SK-N-SH treated with all-trans-retinoic acid at 6 μM for 48 hours (cell line): ENCODE results near the gene TSPAN1.

Experiments
- ATAC-seq: fragments of 200-7000 bp; cut with Tn5 transposase; 3 replicates; pipeline ENCODE4 v1.9.1; 2020; ENCODE audit warnings: mild to moderate bottlenecking, moderate library complexity
- ARNTL ChIP-seq: fragments of 450-650 bp; formaldehyde crosslinking; IDR thresholded peaks from 2 replicates; pipeline ENCODE4 v1.5.0; 2020; ENCODE audit warnings: low read depth, mild to moderate bottlenecking, moderate library complexity, borderline replicate concordance
- BACH2 ChIP-seq: fragments of 250-450 bp; sonication (Bioruptor Pico); IDR thresholded peaks from 2 replicates; pipeline ENCODE4 v1.9.0; 2021; ENCODE audit warnings: mild to moderate bottlenecking, borderline replicate concordance
- CSDC2 ChIP-seq: fragments of 250-450 bp; sonication (Bioruptor Pico); IDR thresholded peaks from 2 replicates; pipeline ENCODE4 v1.5.0; 2020; ENCODE audit warnings: mild to moderate bottlenecking, moderate library complexity
- ESRRG ChIP-seq: fragments of 250-450 bp; sonication (Bioruptor Pico); IDR thresholded peaks from 2 replicates; pipeline ENCODE4 v1.6.1; 2021; ENCODE audit warnings: mild to moderate bottlenecking
- GLIS3 ChIP-seq: fragments of 250-450 bp; sonication (Bioruptor Pico); IDR thresholded peaks from 2 replicates; pipeline ENCODE4 v1.5.0; 2020; ENCODE audit warnings: mild to moderate bottlenecking, moderate library complexity
- ISL1 ChIP-seq: fragments of 250-450 bp; sonication (Bioruptor Pico); IDR thresholded peaks from 2 replicates; pipeline ENCODE4 v2.1.2; 2022; ENCODE audit warnings: mild to moderate bottlenecking, moderate library complexity
- OSR1 ChIP-seq: fragments of 250-450 bp; sonication (Bioruptor Pico); IDR thresholded peaks from 2 replicates; pipeline ENCODE4 v1.8.0; 2022; ENCODE audit warnings: moderate library complexity, mild to moderate bottlenecking, inconsistent platforms
- PPARA ChIP-seq: fragments of 250-450 bp; sonication (Bioruptor Pico); IDR thresholded peaks from 2 replicates; pipeline ENCODE4 v1.5.0; 2020; ENCODE audit warnings: mild to moderate bottlenecking, borderline replicate concordance
- RARB ChIP-seq: fragments of 250-450 bp; sonication (Bioruptor Pico); IDR thresholded peaks from 2 replicates; pipeline ENCODE4 v1.8.0; 2021; ENCODE audit warnings: mild to moderate bottlenecking, moderate library complexity
- SNAI2 ChIP-seq: fragments of 250-450 bp; sonication (Bioruptor Pico); IDR thresholded peaks from 2 replicates; pipeline ENCODE4 v1.5.0; 2020; ENCODE audit warnings: mild to moderate bottlenecking, moderate library complexity
- TCF4 ChIP-seq: fragments of 250-450 bp; sonication (Bioruptor Pico); IDR thresholded peaks from 2 replicates; pipeline ENCODE4 v1.8.0; 2021; ENCODE audit warnings: mild to moderate bottlenecking, moderate library complexity, borderline replicate concordance
- TOX ChIP-seq: fragments of 250-450 bp; sonication (Bioruptor Pico); IDR thresholded peaks from 2 replicates; pipeline ENCODE4 v1.8.0; 2021; ENCODE audit warnings: mild to moderate bottlenecking, moderate library complexity, borderline replicate concordance
- ZC3H10 ChIP-seq: fragments of 250-450 bp; sonication (Bioruptor Pico); IDR thresholded peaks from 2 replicates; pipeline ENCODE4 v1.5.1; 2021; ENCODE audit warnings: mild to moderate bottlenecking, moderate library complexity
- ZFP3 ChIP-seq: fragments of 250-450 bp; sonication (Bioruptor Pico); IDR thresholded peaks from 2 replicates; pipeline ENCODE4 v1.5.0; 2020; ENCODE audit warnings: mild to moderate bottlenecking, moderate library complexity
- ZFP30 ChIP-seq: fragments of 450-650 bp; formaldehyde crosslinking; IDR thresholded peaks from 2 replicates; pipeline ENCODE4 v1.5.0; 2022; ENCODE audit warnings: mild to moderate bottlenecking, moderate library complexity
- ZNF565 ChIP-seq: fragments of 450-650 bp; formaldehyde crosslinking; conservative IDR thresholded peaks from 2 replicates; pipeline ENCODE4 v1.5.0; 2020; ENCODE audit warnings: low read depth, mild to moderate bottlenecking, moderate library complexity
- ZNF70 ChIP-seq: fragments of 450-650 bp; formaldehyde crosslinking; IDR thresholded peaks from 2 replicates; pipeline ENCODE4 v1.5.0; 2020; ENCODE audit warnings: mild to moderate bottlenecking, moderate library complexity
- ZNF8 ChIP-seq: fragments of 450-650 bp; formaldehyde crosslinking; IDR thresholded peaks from 2 replicates; pipeline ENCODE4 v1.5.0; 2020; ENCODE audit warnings: mild to moderate bottlenecking, moderate library complexity
- TF ChIP-seq, protein P1 (sequence below): fragments of 250-450 bp; sonication (Bioruptor Pico); IDR thresholded peaks from 2 replicates; pipeline ENCODE4 v1.5.1; 2020; ENCODE audit warnings: low read depth, mild to moderate bottlenecking, moderate library complexity
- TF ChIP-seq, protein P2 (sequence below): fragments of 250-450 bp; sonication (Bioruptor Pico); IDR thresholded peaks from 2 replicates; pipeline ENCODE4 v1.5.1; 2021; ENCODE audit warnings: mild to moderate bottlenecking, moderate library complexity
- TF ChIP-seq, protein P3 (sequence below): fragments of 250-450 bp; sonication (Bioruptor Pico); IDR thresholded peaks from 2 replicates; pipeline ENCODE4 v1.5.0; 2020; ENCODE audit warnings: mild to moderate bottlenecking, moderate library complexity
- TF ChIP-seq, protein P4 (sequence below): fragments of 250-450 bp; sonication (Bioruptor Pico); IDR thresholded peaks from 2 replicates; pipeline ENCODE4 v1.8.0; 2021; ENCODE audit warnings: low read depth, mild to moderate bottlenecking, moderate library complexity, borderline replicate concordance
- TF ChIP-seq, protein P5 (sequence below): fragments of 250-450 bp; sonication (Bioruptor Pico); IDR thresholded peaks from 2 replicates; pipeline ENCODE4 v1.8.0; 2020; ENCODE audit warnings: mild to moderate bottlenecking, moderate library complexity, borderline replicate concordance

The TSPAN1 gene

DNA sequence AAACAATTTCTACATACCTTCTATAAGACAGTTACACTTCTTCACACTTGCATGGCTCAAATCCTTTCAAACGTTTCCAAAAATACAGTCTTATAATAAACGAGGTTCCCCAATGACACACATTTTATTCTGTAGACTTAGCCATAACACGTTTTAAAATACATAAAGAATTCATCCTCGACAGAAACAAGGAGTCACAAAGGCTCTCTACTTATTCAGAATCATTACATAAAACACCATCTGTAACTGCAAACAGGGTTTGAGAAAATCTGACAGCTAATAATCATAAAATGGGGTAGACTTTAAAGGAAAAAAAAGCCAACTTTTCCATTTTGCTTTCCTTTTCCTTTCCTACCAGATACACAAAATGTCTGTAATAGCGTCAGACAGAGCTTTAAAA is 44.3 kb upstream of the TSPAN1 start:
- no peak for ATAC-seq
- TF ChIP-seq ZFP3 (CRISPR knock-in tag) (no peak), TOX (no peak), BACH2 (CRISPR knock-in tag) (no peak), GLIS3 (CRISPR knock-in tag) (no peak), PPARA (no peak), OSR1 (CRISPR knock-in tag) (no peak), RARB (CRISPR knock-in tag) (no peak), ARNTL (CRISPR knock-in tag) (no peak), ESRRG (CRISPR knock-in tag) (no peak), ZNF565 (CRISPR knock-in tag) (no peak), CSDC2 (no peak), ZNF70 (no peak), ZFP30 (CRISPR knock-in tag) (no peak), ZNF8 (CRISPR knock-in tag) (no peak), SNAI2 (CRISPR knock-in tag) (no peak), ZC3H10 (CRISPR knock-in tag) (no peak), ISL1 (CRISPR knock-in tag) (no peak), TCF4 (CRISPR knock-in tag) (no peak)
- TF ChIP-seq, protein P1, sequence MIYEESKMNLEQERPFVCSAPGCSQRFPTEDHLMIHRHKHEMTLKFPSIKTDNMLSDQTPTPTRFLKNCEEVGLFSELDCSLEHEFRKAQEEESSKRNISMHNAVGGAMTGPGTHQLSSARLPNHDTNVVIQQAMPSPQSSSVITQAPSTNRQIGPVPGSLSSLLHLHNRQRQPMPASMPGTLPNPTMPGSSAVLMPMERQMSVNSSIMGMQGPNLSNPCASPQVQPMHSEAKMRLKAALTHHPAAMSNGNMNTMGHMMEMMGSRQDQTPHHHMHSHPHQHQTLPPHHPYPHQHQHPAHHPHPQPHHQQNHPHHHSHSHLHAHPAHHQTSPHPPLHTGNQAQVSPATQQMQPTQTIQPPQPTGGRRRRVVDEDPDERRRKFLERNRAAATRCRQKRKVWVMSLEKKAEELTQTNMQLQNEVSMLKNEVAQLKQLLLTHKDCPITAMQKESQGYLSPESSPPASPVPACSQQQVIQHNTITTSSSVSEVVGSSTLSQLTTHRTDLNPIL (CRISPR knock-in tag), result no peak
- TF ChIP-seq, protein P2, sequence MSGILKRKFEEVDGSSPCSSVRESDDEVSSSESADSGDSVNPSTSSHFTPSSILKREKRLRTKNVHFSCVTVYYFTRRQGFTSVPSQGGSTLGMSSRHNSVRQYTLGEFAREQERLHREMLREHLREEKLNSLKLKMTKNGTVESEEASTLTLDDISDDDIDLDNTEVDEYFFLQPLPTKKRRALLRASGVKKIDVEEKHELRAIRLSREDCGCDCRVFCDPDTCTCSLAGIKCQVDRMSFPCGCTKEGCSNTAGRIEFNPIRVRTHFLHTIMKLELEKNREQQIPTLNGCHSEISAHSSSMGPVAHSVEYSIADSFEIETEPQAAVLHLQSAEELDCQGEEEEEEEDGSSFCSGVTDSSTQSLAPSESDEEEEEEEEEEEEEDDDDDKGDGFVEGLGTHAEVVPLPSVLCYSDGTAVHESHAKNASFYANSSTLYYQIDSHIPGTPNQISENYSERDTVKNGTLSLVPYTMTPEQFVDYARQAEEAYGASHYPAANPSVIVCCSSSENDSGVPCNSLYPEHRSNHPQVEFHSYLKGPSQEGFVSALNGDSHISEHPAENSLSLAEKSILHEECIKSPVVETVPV, result no peak

DNA sequence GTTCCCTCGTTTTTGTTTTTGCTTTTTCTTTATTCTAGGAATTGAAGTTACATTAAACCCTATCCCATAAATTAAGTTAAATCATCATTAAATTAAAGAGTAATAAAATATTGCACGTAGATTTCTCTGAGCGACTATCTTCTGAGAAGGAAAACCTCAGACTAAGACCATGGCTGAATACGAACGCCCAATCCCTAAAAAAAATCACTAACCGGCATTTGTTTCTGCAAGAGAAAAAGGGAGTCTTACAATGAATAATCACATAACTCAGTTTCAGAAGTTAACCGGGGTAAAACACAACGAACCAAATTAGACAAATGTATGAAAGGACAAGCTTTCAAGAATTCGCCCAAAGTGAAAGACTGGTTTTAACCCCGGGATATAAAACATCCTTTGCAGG is 43.8 kb upstream of the TSPAN1 start:
- TF ChIP-seq, protein P3, sequence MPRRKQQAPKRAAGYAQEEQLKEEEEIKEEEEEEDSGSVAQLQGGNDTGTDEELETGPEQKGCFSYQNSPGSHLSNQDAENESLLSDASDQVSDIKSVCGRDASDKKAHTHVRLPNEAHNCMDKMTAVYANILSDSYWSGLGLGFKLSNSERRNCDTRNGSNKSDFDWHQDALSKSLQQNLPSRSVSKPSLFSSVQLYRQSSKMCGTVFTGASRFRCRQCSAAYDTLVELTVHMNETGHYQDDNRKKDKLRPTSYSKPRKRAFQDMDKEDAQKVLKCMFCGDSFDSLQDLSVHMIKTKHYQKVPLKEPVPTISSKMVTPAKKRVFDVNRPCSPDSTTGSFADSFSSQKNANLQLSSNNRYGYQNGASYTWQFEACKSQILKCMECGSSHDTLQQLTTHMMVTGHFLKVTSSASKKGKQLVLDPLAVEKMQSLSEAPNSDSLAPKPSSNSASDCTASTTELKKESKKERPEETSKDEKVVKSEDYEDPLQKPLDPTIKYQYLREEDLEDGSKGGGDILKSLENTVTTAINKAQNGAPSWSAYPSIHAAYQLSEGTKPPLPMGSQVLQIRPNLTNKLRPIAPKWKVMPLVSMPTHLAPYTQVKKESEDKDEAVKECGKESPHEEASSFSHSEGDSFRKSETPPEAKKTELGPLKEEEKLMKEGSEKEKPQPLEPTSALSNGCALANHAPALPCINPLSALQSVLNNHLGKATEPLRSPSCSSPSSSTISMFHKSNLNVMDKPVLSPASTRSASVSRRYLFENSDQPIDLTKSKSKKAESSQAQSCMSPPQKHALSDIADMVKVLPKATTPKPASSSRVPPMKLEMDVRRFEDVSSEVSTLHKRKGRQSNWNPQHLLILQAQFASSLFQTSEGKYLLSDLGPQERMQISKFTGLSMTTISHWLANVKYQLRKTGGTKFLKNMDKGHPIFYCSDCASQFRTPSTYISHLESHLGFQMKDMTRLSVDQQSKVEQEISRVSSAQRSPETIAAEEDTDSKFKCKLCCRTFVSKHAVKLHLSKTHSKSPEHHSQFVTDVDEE, result no peak
- no peak for TF ChIP-seq TCF4 (CRISPR knock-in tag)
- TF ChIP-seq, protein P1 (CRISPR knock-in tag), result no peak
- no peak for TF ChIP-seq OSR1 (CRISPR knock-in tag)
- no peak for TF ChIP-seq ESRRG (CRISPR knock-in tag)
- no peak for TF ChIP-seq ZFP3 (CRISPR knock-in tag)
- TF ChIP-seq CSDC2, result no peak
- TF ChIP-seq, protein P4, sequence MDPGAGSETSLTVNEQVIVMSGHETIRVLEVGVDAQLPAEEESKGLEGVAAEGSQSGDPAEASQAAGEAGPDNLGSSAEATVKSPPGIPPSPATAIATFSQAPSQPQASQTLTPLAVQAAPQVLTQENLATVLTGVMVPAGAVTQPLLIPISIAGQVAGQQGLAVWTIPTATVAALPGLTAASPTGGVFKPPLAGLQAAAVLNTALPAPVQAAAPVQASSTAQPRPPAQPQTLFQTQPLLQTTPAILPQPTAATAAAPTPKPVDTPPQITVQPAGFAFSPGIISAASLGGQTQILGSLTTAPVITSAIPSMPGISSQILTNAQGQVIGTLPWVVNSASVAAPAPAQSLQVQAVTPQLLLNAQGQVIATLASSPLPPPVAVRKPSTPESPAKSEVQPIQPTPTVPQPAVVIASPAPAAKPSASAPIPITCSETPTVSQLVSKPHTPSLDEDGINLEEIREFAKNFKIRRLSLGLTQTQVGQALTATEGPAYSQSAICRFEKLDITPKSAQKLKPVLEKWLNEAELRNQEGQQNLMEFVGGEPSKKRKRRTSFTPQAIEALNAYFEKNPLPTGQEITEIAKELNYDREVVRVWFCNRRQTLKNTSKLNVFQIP (CRISPR knock-in tag), result no peak
- TF ChIP-seq BACH2 (CRISPR knock-in tag), result no peak
- no peak for TF ChIP-seq GLIS3 (CRISPR knock-in tag)
- TF ChIP-seq, protein P2, result no peak
- no peak for TF ChIP-seq ZNF70
- TF ChIP-seq ARNTL (CRISPR knock-in tag), result no peak
- TF ChIP-seq RARB (CRISPR knock-in tag), result no peak
- TF ChIP-seq ZNF565 (CRISPR knock-in tag), result no peak
- TF ChIP-seq PPARA, result no peak
- TF ChIP-seq TOX, result no peak
- TF ChIP-seq, protein P5, sequence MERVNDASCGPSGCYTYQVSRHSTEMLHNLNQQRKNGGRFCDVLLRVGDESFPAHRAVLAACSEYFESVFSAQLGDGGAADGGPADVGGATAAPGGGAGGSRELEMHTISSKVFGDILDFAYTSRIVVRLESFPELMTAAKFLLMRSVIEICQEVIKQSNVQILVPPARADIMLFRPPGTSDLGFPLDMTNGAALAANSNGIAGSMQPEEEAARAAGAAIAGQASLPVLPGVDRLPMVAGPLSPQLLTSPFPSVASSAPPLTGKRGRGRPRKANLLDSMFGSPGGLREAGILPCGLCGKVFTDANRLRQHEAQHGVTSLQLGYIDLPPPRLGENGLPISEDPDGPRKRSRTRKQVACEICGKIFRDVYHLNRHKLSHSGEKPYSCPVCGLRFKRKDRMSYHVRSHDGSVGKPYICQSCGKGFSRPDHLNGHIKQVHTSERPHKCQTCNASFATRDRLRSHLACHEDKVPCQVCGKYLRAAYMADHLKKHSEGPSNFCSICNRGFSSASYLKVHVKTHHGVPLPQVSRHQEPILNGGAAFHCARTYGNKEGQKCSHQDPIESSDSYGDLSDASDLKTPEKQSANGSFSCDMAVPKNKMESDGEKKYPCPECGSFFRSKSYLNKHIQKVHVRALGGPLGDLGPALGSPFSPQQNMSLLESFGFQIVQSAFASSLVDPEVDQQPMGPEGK (CRISPR knock-in tag), result no peak
- ATAC-seq, result no peak
